H9 (cell line): Measurements from ENCODE around the gene AGPAT1. TPM values are rescaled to one million over a fixed set of nuclear protein-coding genes. Genes with fewer than 3 reads are reported as not detected.

Experiments used
- DNase-seq: peaks from one replicate; pipeline ENCODE4 v3.0.0-alpha.2; 2017
- H2AFZ ChIP-seq: one replicate; pipeline ENCODE4 v1.6.1; 2013; ENCODE audit warnings: mild to moderate bottlenecking, low read length, control low read depth, moderate library complexity
- H2AK5ac ChIP-seq: 2 replicates; pipeline ENCODE4 v1.6.1; 2013; ENCODE audit warnings: low read length, control low read depth, mixed read lengths; ENCODE audit not compliant: insufficient read length
- H2BK120ac ChIP-seq: one replicate; pipeline ENCODE4 v1.6.1; 2013; ENCODE audit warnings: low read depth, mild to moderate bottlenecking, low read length, control low read depth, inconsistent platforms; ENCODE audit not compliant: poor library complexity, severe bottlenecking
- H2BK12ac ChIP-seq: 2 replicates; pipeline ENCODE4 v1.6.1; 2013; ENCODE audit warnings: low read length, control low read depth, mixed read lengths, low read depth; ENCODE audit not compliant: insufficient read length
- H2BK15ac ChIP-seq: 2 replicates; pipeline ENCODE4 v1.6.1; 2013; ENCODE audit warnings: low read depth, low read length, control low read depth
- H2BK20ac ChIP-seq: one replicate; pipeline ENCODE4 v1.6.1; 2013; ENCODE audit warnings: low read depth, mild to moderate bottlenecking, low read length, control low read depth, inconsistent platforms; ENCODE audit not compliant: poor library complexity, severe bottlenecking
- H2BK5ac ChIP-seq: 2 replicates; pipeline ENCODE4 v1.6.1; 2013; ENCODE audit warnings: low read length, control low read depth, mixed read lengths; ENCODE audit not compliant: insufficient read length
- H3K14ac ChIP-seq: 2 replicates; pipeline ENCODE4 v1.6.1; 2013; ENCODE audit warnings: low read length, control low read depth; ENCODE audit not compliant: insufficient read depth
- H3K18ac ChIP-seq: 2 replicates; pipeline ENCODE4 v1.6.1; 2013; ENCODE audit warnings: low read depth, mild to moderate bottlenecking, mixed read lengths, low read length, control low read depth; ENCODE audit not compliant: insufficient read length
- H3K23ac ChIP-seq: 2 replicates; pipeline ENCODE4 v1.6.1; 2013; ENCODE audit warnings: low read length, control low read depth, mixed read lengths, low read depth; ENCODE audit not compliant: insufficient read length
- H3K23me2 ChIP-seq: 2 replicates; pipeline ENCODE4 v1.6.1; 2013; ENCODE audit warnings: low read depth, mild to moderate bottlenecking, mixed read lengths, low read length, control low read depth; ENCODE audit not compliant: insufficient read length, poor library complexity, severe bottlenecking
- H3K27ac ChIP-seq: 2 replicates; pipeline ENCODE4 v1.5.1; 2013; ENCODE audit warnings: low read length, control low read depth, mixed read lengths, low read depth; ENCODE audit not compliant: insufficient read length
- H3K27me3 ChIP-seq: 2 replicates; pipeline ENCODE4 v1.6.1; 2013; ENCODE audit warnings: low read length, control low read depth, inconsistent platforms; ENCODE audit not compliant: insufficient read depth
- H3K4ac ChIP-seq: 2 replicates; pipeline ENCODE4 v1.6.1; 2013; ENCODE audit warnings: low read depth, mild to moderate bottlenecking, control low read depth, inconsistent platforms, low read length, moderate library complexity
- H3K4me1 ChIP-seq: 2 replicates; pipeline ENCODE4 v1.6.1; 2013; ENCODE audit warnings: low read length, control low read depth, inconsistent platforms; ENCODE audit not compliant: insufficient read depth
- H3K4me2 ChIP-seq: 2 replicates; pipeline ENCODE4 v1.6.1; 2013; ENCODE audit warnings: low read length, control low read depth, mixed read lengths; ENCODE audit not compliant: insufficient read length, insufficient read depth
- H3K56ac ChIP-seq: 2 replicates; pipeline ENCODE4 v1.6.1; 2013; ENCODE audit warnings: low read depth, mild to moderate bottlenecking, mixed read lengths, low read length, control low read depth; ENCODE audit not compliant: insufficient read length
- H3K79me1 ChIP-seq: 2 replicates; pipeline ENCODE4 v1.6.1; 2013; ENCODE audit warnings: low read depth, mild to moderate bottlenecking, moderate library complexity, low read length, control low read depth, inconsistent platforms; ENCODE audit not compliant: insufficient read depth, poor library complexity, severe bottlenecking
- H3K79me2 ChIP-seq: 2 replicates; pipeline ENCODE4 v1.6.1; 2013; ENCODE audit warnings: low read length, control low read depth, inconsistent platforms; ENCODE audit not compliant: insufficient read depth
- H3K9ac ChIP-seq: 2 replicates; pipeline ENCODE4 v1.6.1; 2013; ENCODE audit warnings: low read length, control low read depth, mixed read lengths; ENCODE audit not compliant: insufficient read length; ENCODE audit errors: extremely low read depth
- H3K9me3 ChIP-seq: one replicate; pipeline ENCODE4 v1.6.1; 2013; ENCODE audit warnings: low read depth, low read length, inconsistent platforms; ENCODE audit not compliant: control insufficient read depth
- H3T11ph ChIP-seq: one replicate; pipeline ENCODE4 v1.6.1; 2013; ENCODE audit warnings: mild to moderate bottlenecking, low read length, control low read depth, inconsistent platforms
- H4K20me1 ChIP-seq: one replicate; pipeline ENCODE4 v1.6.1; 2013; ENCODE audit not compliant: control insufficient read depth, insufficient read length, insufficient read depth
- H4K5ac ChIP-seq: 2 replicates; pipeline ENCODE4 v1.6.1; 2013; ENCODE audit warnings: low read depth, mild to moderate bottlenecking, mixed read lengths, low read length, control low read depth; ENCODE audit not compliant: insufficient read length
- H4K8ac ChIP-seq: replicated peaks from 2 replicates; pipeline ENCODE4 v1.6.1; 2013; ENCODE audit warnings: low read length, control low read depth, mixed read lengths, low read depth; ENCODE audit not compliant: insufficient read length
- H4K91ac ChIP-seq: 2 replicates; pipeline ENCODE4 v1.6.1; 2013; ENCODE audit warnings: low read depth, mild to moderate bottlenecking, moderate library complexity, mixed read lengths, low read length, control low read depth; ENCODE audit not compliant: insufficient read length
- H3K27ac Mint-ChIP-seq, 3 experiments: 2 replicates in 2 of 3; 3 replicates in 1 of 3; pipeline ENCODE4 v1.8.0; 2020 to 2021; ENCODE audit warnings: mixed read lengths in 3 of 3, mild to moderate bottlenecking in 1 of 3, moderate library complexity in 1 of 3
- H3K27me3 Mint-ChIP-seq: 2 replicates; pipeline ENCODE4 v1.8.0; 2021; ENCODE audit warnings: low read depth, mild to moderate bottlenecking, moderate library complexity, mixed read lengths
- H3K36me3 Mint-ChIP-seq, 3 experiments: 2 replicates in 2 of 3; 3 replicates in 1 of 3; pipeline ENCODE4 v1.8.0; 2020 to 2021; ENCODE audit warnings: low read depth in 3 of 3, mixed read lengths in 3 of 3; ENCODE audit not compliant: insufficient read depth in 1 of 3
- H3K4me1 Mint-ChIP-seq, 2 experiments: 2 replicates each; pipeline ENCODE4 v1.8.0; 2020; ENCODE audit warnings: mixed read lengths in 2 of 2
- H3K4me3 Mint-ChIP-seq, 2 experiments: 2 replicates in 1 of 2; 3 replicates in 1 of 2; pipeline ENCODE4 v1.8.0; 2020 to 2021; ENCODE audit warnings: mild to moderate bottlenecking in 2 of 2, mixed read lengths in 2 of 2, moderate library complexity in 1 of 2
- H3K9me3 Mint-ChIP-seq, 2 experiments: 2 replicates in 1 of 2; 3 replicates in 1 of 2; pipeline ENCODE4 v1.8.0; 2020; ENCODE audit warnings: mild to moderate bottlenecking in 2 of 2, mixed read lengths in 2 of 2, moderate library complexity in 1 of 2
- WGBS: extraction: QIAGEN DNeasy Blood & Tissue Kit; methylation state at CpG from one replicate; pipeline ENCODE4 v1.1.7; 2013; ENCODE audit warnings: missing lambda C conversion rate, low lambda C conversion rate, mixed read lengths; ENCODE audit not compliant: insufficient read length; ENCODE audit errors: extremely low coverage; 5-methylcytosine and 5-hydroxymethylcytosine counted together
- total RNA-seq: library from RNA; stranded (reverse); gene quantifications from 2 replicates; pipeline ENCODE4 v1.2.1, GENCODE V29; 2021
- TF ChIP-seq, protein P1 (sequence below): fragments of 200-600 bp; sonication (generic); conservative IDR thresholded peaks from 3 replicates; pipeline ENCODE4 v1.8.0; 2021; ENCODE audit warnings: antibody characterized with exemption, mild to moderate bottlenecking

The AGPAT1 gene
- total RNA-seq, 1 experiment from 2014 or later: 89.5 TPM

DNA sequence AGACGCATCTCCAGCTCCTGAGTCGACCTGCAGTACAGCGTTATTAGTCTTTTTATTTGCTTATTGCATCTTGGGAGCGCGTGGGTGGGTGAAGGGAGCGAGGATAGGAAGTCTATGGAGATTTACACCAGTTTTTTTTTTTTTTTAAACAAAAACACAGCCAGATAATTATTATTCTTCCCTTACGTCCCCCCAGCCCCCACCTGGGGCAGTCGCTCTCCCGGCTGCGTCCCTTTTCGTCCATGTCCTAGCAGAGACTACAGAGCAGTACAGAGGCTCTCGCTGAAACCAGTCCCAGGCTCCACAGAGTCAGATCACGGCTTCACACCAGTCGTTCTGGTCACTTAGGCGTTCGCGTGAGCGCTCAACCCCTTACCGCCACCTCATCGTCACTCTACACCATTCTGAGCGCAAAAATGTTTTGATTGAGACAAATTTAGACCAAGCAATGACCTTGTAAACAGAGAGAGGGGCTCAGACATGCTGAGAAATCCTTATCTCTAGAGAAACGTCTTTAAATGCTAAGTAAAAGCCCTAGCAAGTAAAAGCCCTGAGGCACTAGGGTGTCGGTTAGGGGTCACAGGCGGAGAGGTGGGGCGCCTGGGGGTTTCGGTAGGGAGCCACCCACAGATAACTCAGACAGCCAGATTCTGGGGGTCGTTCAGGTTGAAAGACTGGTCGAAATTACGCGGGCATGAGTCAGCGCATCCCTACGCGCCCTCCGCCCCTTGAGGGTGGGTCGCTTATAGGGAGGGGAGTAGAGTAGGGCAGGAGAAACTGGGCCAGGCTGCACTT is 22.9 kb downstream of the AGPAT1 start:
- peak; percentile 78 for DNase-seq
- H3K9ac ChIP-seq: peak overlapping the region; percentile 60
- H3K27ac Mint-ChIP-seq: peak overlapping the region in 2 of 3 experiments; percentile 99; a peak in 6 of 7 replicates
- no peaks in the 10 kb centered on the region for H3K79me1 ChIP-seq
- no peak overlapping the region for H4K91ac ChIP-seq
- H3K27me3 ChIP-seq: no peaks in the 10 kb centered on the region; the same call in 1 of the 2 replicates
- H3K18ac ChIP-seq: no peak overlapping the region
- no peaks in the 10 kb centered on the region for H3K9me3 Mint-ChIP-seq
- H4K5ac ChIP-seq: no peak overlapping the region
- H2BK5ac ChIP-seq: no peak overlapping the region
- no peak overlapping the region for H2BK120ac ChIP-seq
- peak overlapping the region; percentile 97 to 98 for H3K4me3 Mint-ChIP-seq
- H3K79me2 ChIP-seq: no peaks in the 10 kb centered on the region; the same call in 1 of the 2 replicates
- H3K23ac ChIP-seq: no peak overlapping the region
- H3K14ac ChIP-seq: peak overlapping the region; percentile 2; the same call in 1 of the 2 replicates
- no peak overlapping the region for H3K4ac ChIP-seq
- H2AK5ac ChIP-seq: no peak overlapping the region
- no peaks in the 10 kb centered on the region for H3K9me3 ChIP-seq
- H3K4me2 ChIP-seq: peak overlapping the region; percentile 81
- H3K4me1 ChIP-seq: peaks cover 2% of the 10 kb centered on the region; the same call in 1 of the 2 replicates
- H3K27me3 Mint-ChIP-seq: peaks cover 4% of the 10 kb centered on the region
- H3K4me1 Mint-ChIP-seq: peaks cover 35 to 51% of the 10 kb centered on the region in 2 experiments
- no peak overlapping the region for H2AFZ ChIP-seq
- H3T11ph ChIP-seq: no peak overlapping the region
- no CpG with 5 or more reads among the region's 35 CpGs for WGBS
- H3K56ac ChIP-seq: no peak overlapping the region
- no peak overlapping the region for H3K27ac ChIP-seq
- peaks cover 19 to 26% (median 23%) of the 10 kb centered on the region in 3 experiments for H3K36me3 Mint-ChIP-seq
- TF ChIP-seq, protein P1, sequence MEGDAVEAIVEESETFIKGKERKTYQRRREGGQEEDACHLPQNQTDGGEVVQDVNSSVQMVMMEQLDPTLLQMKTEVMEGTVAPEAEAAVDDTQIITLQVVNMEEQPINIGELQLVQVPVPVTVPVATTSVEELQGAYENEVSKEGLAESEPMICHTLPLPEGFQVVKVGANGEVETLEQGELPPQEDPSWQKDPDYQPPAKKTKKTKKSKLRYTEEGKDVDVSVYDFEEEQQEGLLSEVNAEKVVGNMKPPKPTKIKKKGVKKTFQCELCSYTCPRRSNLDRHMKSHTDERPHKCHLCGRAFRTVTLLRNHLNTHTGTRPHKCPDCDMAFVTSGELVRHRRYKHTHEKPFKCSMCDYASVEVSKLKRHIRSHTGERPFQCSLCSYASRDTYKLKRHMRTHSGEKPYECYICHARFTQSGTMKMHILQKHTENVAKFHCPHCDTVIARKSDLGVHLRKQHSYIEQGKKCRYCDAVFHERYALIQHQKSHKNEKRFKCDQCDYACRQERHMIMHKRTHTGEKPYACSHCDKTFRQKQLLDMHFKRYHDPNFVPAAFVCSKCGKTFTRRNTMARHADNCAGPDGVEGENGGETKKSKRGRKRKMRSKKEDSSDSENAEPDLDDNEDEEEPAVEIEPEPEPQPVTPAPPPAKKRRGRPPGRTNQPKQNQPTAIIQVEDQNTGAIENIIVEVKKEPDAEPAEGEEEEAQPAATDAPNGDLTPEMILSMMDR: no peak
- no peak overlapping the region for H2BK20ac ChIP-seq
- H4K20me1 ChIP-seq: no peaks in the 10 kb centered on the region
- H2BK15ac ChIP-seq: no peak overlapping the region
- no peak overlapping the region for H2BK12ac ChIP-seq
- peaks cover 41% of the 10 kb centered on the region for H3K23me2 ChIP-seq
- H4K8ac ChIP-seq: no peak overlapping the region
